Gastroesophageal sphincter (tissue), 2 donors: ENCODE results near the gene PCIF1.

ENCODE experiments used
- EP300 ChIP-seq: sonication (generic); formaldehyde crosslinking; IDR thresholded peaks from one replicate; pipeline ENCODE4 v1.6.1; 2017; ENCODE audit warnings: antibody characterized with exemption, mild to moderate bottlenecking
- POLR2AphosphoS5 ChIP-seq: sonication (generic); formaldehyde crosslinking; IDR thresholded peaks from one replicate; pipeline ENCODE4 v1.6.1; 2017; ENCODE audit warnings: antibody characterized with exemption

GRCh38 chr20:45971425-45971674, 36.9 kb downstream of the PCIF1 start:
- TF ChIP-seq EP300, result no peak
- no peak for TF ChIP-seq POLR2AphosphoS5
